MCF 10A (cell line): ENCODE data around the gene APOC3. TPM values are rescaled to one million over a fixed set of nuclear protein-coding genes. Genes with fewer than 3 reads are reported as not detected.

Experiments used
- BruUV-seq: library from RNA; stranded (reverse); fragments of 400-500 nt; replicated peaks from 2 replicates; lab custom pipeline; 2021; lab: Mats Ljungman, UMichigan
- CTCF ChIA-PET: fragments of 300-600 bp; sonication (Branson Sonifier 250); formaldehyde crosslinking; extraction: SDS; loops from one replicate; lab custom pipeline; 2021; ENCODE audit warnings: antibody characterized with exemption, inconsistent platforms; lab: Yijun Ruan, JAX
- POLR2A ChIA-PET: fragments of 300-600, 350-650 bp; sonication (Branson Sonifier 250); formaldehyde crosslinking; extraction: SDS; loops from one replicate; lab custom pipeline; 2020; ENCODE audit warnings: antibody characterized with exemption, inconsistent platforms; lab: Yijun Ruan, JAX
- DNase-seq: peaks from one replicate; pipeline ENCODE4 v3.0.0-alpha.2; 2018; ENCODE audit not compliant: unreplicated experiment
- H3K27ac Mint-ChIP-seq: one replicate; pipeline ENCODE4 v1.8.0; 2022; ENCODE audit warnings: mild to moderate bottlenecking, low read depth, mixed read lengths; ENCODE audit not compliant: unreplicated experiment
- H3K27me3 Mint-ChIP-seq: one replicate; pipeline ENCODE4 v1.8.0; 2022; ENCODE audit warnings: mixed read lengths; ENCODE audit not compliant: insufficient read depth, unreplicated experiment
- H3K36me3 Mint-ChIP-seq: one replicate; pipeline ENCODE4 v1.8.0; 2022; ENCODE audit warnings: mild to moderate bottlenecking, moderate library complexity, mixed read lengths; ENCODE audit not compliant: insufficient read depth, unreplicated experiment
- H3K4me1 Mint-ChIP-seq: one replicate; pipeline ENCODE4 v1.8.0; 2022; ENCODE audit warnings: mixed read lengths; ENCODE audit not compliant: insufficient read depth, unreplicated experiment
- H3K4me3 Mint-ChIP-seq: one replicate; pipeline ENCODE4 v1.8.0; 2022; ENCODE audit warnings: mild to moderate bottlenecking, moderate library complexity, mixed read lengths; ENCODE audit not compliant: unreplicated experiment
- H3K9me3 Mint-ChIP-seq: one replicate; pipeline ENCODE4 v1.8.0; 2022; ENCODE audit warnings: mixed read lengths; ENCODE audit not compliant: unreplicated experiment
- intact Hi-C: fragments of 100-400 bp; cut with micrococcal nuclease; formaldehyde crosslinking; loops from 2 replicates; pipeline ENCODE4 v1.14.1; 2022
- total RNA-seq: library from RNA; stranded (reverse); gene quantifications from 2 replicates; pipeline ENCODE4 v1.2.3, GENCODE V29; 2022
- TF ChIP-seq, protein P1 (sequence below): fragments of 200-600 bp; IDR thresholded peaks from one replicate; pipeline ENCODE4 v1.8.0; 2022; ENCODE audit warnings: antibody characterized with exemption, mild to moderate bottlenecking; ENCODE audit not compliant: unreplicated experiment

The APOC3 gene
- total RNA-seq, 1 experiment from 2014 or later = not detected

DNA sequence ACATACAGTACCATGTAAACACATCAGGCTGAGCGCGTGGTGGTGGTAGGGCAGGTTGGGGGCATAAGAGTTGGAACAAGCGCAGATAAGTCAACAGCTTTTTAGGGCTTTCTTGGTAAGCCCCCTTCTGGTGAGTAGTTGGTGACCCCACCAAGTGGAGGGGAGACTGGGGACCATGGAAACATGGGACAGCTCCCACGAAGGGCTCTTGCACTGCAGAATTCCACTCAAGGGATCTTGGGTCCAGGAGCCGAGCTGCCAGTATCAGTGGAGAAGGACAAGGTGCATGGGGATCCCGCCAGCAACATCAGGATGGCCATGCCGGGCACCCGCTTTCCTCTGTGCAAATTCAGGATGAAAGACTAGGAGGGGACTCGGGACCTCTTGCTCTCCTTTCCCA lies 14.0 kb downstream of the APOC3 start:
- Mint-ChIP-seq H3K27ac (no peak overlapping the region), H3K4me3 (no peak overlapping the region), H3K36me3 (peaks cover 43% of the 10 kb centered on the region), H3K9me3 (no peaks in the 10 kb centered on the region), H3K27me3 (no peaks in the 10 kb centered on the region), H3K4me1 (no peaks in the 10 kb centered on the region)
- TF ChIP-seq, protein P1, sequence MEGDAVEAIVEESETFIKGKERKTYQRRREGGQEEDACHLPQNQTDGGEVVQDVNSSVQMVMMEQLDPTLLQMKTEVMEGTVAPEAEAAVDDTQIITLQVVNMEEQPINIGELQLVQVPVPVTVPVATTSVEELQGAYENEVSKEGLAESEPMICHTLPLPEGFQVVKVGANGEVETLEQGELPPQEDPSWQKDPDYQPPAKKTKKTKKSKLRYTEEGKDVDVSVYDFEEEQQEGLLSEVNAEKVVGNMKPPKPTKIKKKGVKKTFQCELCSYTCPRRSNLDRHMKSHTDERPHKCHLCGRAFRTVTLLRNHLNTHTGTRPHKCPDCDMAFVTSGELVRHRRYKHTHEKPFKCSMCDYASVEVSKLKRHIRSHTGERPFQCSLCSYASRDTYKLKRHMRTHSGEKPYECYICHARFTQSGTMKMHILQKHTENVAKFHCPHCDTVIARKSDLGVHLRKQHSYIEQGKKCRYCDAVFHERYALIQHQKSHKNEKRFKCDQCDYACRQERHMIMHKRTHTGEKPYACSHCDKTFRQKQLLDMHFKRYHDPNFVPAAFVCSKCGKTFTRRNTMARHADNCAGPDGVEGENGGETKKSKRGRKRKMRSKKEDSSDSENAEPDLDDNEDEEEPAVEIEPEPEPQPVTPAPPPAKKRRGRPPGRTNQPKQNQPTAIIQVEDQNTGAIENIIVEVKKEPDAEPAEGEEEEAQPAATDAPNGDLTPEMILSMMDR = no peak
- CTCF ChIA-PET = interaction anchor here (0.5 kb wide), 1 partner anchor 52 kb away, joined by 3 read pairs; no protein-coding TSS in a partner anchor
- POLR2A ChIA-PET = interaction anchor here (0.6 to 0.7 kb wide), 2 partner anchors 56 to 254 kb away, joined by 3 read pairs; partner anchors contain the start of gene ZPR1
- no TSS peak for BruUV-seq
- DNase-seq = no peak
- intact Hi-C loops = no loop called here

DNA sequence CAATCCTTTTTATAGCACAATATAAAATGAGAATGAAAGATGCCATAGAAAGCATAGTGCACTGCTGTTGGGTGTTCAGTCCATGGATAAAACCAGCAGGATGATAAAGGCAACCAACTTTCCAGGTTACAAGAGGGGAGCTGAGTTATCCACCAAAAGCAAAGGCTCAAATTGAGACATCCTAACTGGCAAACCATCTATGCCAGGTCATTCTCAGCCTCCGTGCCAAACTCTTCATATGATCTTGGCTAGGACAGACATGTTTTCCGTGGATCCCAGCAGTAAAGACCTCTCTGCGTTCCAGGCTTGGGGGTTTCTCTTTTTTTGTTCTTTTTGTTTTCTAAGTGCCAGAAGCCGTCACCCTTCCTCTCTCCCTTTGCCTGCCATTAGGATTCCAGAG lies 15.0 kb downstream of the APOC3 start:
- Mint-ChIP-seq H3K9me3 (no peaks in the 10 kb centered on the region), H3K27me3 (no peaks in the 10 kb centered on the region), H3K27ac (no peak overlapping the region), H3K4me3 (no peak overlapping the region), H3K36me3 (peaks cover 53% of the 10 kb centered on the region), H3K4me1 (no peaks in the 10 kb centered on the region)
- CTCF ChIA-PET = interaction anchor here (0.9 kb wide), 1 partner anchor 8 kb away, joined by 3 read pairs; no protein-coding TSS in a partner anchor
- no peak for DNase-seq
- TF ChIP-seq, protein P1 = no peak
- intact Hi-C loops = no loop called here
- POLR2A ChIA-PET = no interaction called here
- no TSS peak for BruUV-seq

DNA sequence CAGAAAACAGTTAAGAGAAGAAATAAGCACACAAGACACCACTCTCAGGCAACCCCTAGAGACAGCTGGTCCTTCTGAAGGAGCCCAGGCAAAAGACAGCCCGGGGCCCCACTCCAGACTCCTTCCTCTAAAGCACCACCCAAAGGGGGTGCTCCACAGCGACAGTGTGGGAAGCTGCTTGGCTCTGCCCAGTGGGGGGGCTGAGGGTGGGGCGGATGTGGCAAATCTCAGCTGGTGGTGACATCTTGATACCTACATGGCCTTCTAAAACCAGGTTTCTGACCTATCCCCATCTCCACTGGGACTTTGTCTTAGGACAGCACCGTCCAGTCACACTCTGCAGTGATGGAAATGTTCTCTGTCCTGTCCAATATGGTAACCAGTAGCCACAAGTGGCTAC lies 17.9 kb downstream of the APOC3 start:
- intact Hi-C loops = no loop called here
- H3K9me3 Mint-ChIP-seq = no peaks in the 10 kb centered on the region
- no peak for DNase-seq
- H3K36me3 Mint-ChIP-seq = peaks cover 59% of the 10 kb centered on the region
- H3K4me3 Mint-ChIP-seq = no peak overlapping the region
- ChIA-PET CTCF (interaction anchor here (0.6 to 2.2 kb wide), 2 partner anchors 12 to 258 kb away, joined by 3 to 13 read pairs; no protein-coding TSS in a partner anchor), POLR2A (no interaction called here)
- H3K27ac Mint-ChIP-seq = no peak overlapping the region
- H3K4me1 Mint-ChIP-seq = peaks cover 8% of the 10 kb centered on the region
- BruUV-seq = no TSS peak
- H3K27me3 Mint-ChIP-seq = no peaks in the 10 kb centered on the region
- TF ChIP-seq, protein P1 = no peak

DNA sequence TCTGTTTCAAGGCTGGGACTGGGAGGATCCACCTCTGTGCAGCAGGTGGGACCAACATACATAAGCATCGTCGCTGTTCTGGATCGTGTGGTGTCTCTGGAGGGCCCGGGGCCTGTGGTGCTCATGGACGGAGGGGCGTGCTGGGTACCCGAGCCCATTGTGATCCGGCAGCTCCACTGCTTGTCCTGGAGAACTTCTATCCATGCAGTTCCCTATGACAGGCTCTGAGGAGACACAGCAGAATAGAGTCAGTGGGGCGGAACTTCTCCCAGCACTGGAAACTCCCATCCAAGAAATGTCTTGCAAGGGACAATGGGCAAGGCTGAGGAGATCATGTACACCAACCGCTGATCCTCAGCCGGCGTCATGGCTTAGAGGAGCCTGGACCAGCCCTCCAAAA lies 19.4 kb downstream of the APOC3 start:
- H3K4me3 Mint-ChIP-seq = no peak overlapping the region
- TF ChIP-seq, protein P1 = no peak
- CTCF ChIA-PET = interaction anchor here (1.2 to 2.2 kb wide), 2 partner anchors 13 to 257 kb away, joined by 6 to 13 read pairs; no protein-coding TSS in a partner anchor
- POLR2A ChIA-PET = interaction anchor here (0.6 kb wide), 1 partner anchor 96 kb away, joined by 5 read pairs; no protein-coding TSS in a partner anchor
- BruUV-seq = no TSS peak
- H3K27ac Mint-ChIP-seq = no peak overlapping the region
- H3K4me1 Mint-ChIP-seq = peaks cover 18% of the 10 kb centered on the region
- H3K27me3 Mint-ChIP-seq = no peaks in the 10 kb centered on the region
- H3K36me3 Mint-ChIP-seq = peaks cover 49% of the 10 kb centered on the region
- intact Hi-C loops = no loop called here
- no peak for DNase-seq
- H3K9me3 Mint-ChIP-seq = no peaks in the 10 kb centered on the region
